K562 (cell line): Measurements from ENCODE around the gene MAP3K4. TPM values are rescaled to one million over a fixed set of nuclear protein-coding genes. Genes with fewer than 3 reads are reported as not detected.

ENCODE experiments used
- ELF1 ChIP-seq: fragments of 200-800 bp; sonication (Bioruptor generic); IDR thresholded peaks from 2 replicates; pipeline ENCODE4 v1.6.1; 2016; ENCODE audit warnings: missing genetic modification characterization, missing compliant biosample characterization
- ESRRA ChIP-seq: fragments of 450-650 bp; IDR thresholded peaks from 2 replicates; pipeline ENCODE4 v1.6.1; 2014; ENCODE audit warnings: low read depth, mild to moderate bottlenecking, moderate library complexity, borderline replicate concordance
- HDAC6 ChIP-seq: IDR thresholded peaks from 2 replicates; pipeline ENCODE4 v1.6.1; 2012; ENCODE audit warnings: low read depth, mild to moderate bottlenecking, control low read depth, inconsistent platforms, low read length, moderate library complexity
- KLF13 ChIP-seq: fragments of 450-650 bp; IDR thresholded peaks from 2 replicates; pipeline ENCODE4 v1.6.1; 2016; ENCODE audit warnings: missing genetic modification characterization, low read depth, mild to moderate bottlenecking, missing compliant biosample characterization, moderate library complexity, borderline replicate concordance
- OTX1 ChIP-seq: fragments of 450-650 bp; formaldehyde crosslinking; IDR thresholded peaks from 2 replicates; pipeline ENCODE4 v1.4.0; 2022; ENCODE audit warnings: mild to moderate bottlenecking
- RCOR1 ChIP-seq, 2 experiments: IDR thresholded peaks; 2 replicates each; pipeline ENCODE4 v1.6.1; 2012; ENCODE audit warnings: low read depth in 2 of 2, low read length in 2 of 2, borderline replicate concordance in 1 of 2, improper control_type of control experiment in 1 of 2
- TCF3 ChIP-seq: sonication (generic); formaldehyde crosslinking; IDR thresholded peaks from 2 replicates; pipeline ENCODE4 v1.4.0; 2020; ENCODE audit warnings: mild to moderate bottlenecking, missing genetic modification reagents
- ZBED1 ChIP-seq: IDR thresholded peaks from 2 replicates; pipeline ENCODE4 v1.6.1; 2014
- ZNF445 ChIP-seq: fragments of 250-450 bp; sonication (Bioruptor Pico); IDR thresholded peaks from 2 replicates; pipeline ENCODE4 v1.4.0; 2020; ENCODE audit warnings: low read depth, mild to moderate bottlenecking, moderate library complexity
- ZNF79 ChIP-seq: fragments of 250-450 bp; sonication (Bioruptor Pico); IDR thresholded peaks from 2 replicates; pipeline ENCODE4 v1.4.0; 2020; ENCODE audit warnings: low read depth, mild to moderate bottlenecking, moderate library complexity
- polyA plus RNA-seq, 8 experiments: library from polyadenylated mRNA; depleted of rRNA in 4 of 8; stranded (reverse) in 5 of 8; unstranded in 3 of 8; fragments of >200 nt; fragmentation: Nextera tagmentation in 2 of 8; fragmentation: Illumina TruSeq in 1 of 8; extraction: Ambion mirVana in 2 of 8; extraction: Trizol in 1 of 8; gene quantifications; 2 replicates each; pipeline versions ENCODE4 v1.2.1 to v1.2.3, GENCODE V29; 2011 to 2014; ENCODE audit warnings: inconsistent platforms in 1 of 8, missing spikeins in 1 of 8
- total RNA-seq, 7 experiments: library from RNA; depleted of rRNA in 6 of 7; stranded (reverse); fragments of >200 nt in 6 of 7; fragmentation: Illumina TruSeq in 2 of 7; extraction: Trizol in 2 of 7; gene quantifications; 2 replicates each; pipeline versions ENCODE4 v1.2.1 to v1.2.3, GENCODE V29; 2011 to 2021; ENCODE audit warnings: low replicate concordance in 1 of 7
- TF ChIP-seq, protein P1 (sequence below), 2 experiments: fragments of 150-350 bp in 1 of 2; IDR thresholded peaks; 2 replicates each; pipeline ENCODE4 v1.6.1; 2012 to 2016; ENCODE audit warnings: low read depth in 2 of 2, low read length in 2 of 2, mild to moderate bottlenecking in 1 of 2, moderate library complexity in 1 of 2
- TF ChIP-seq, protein P2 (sequence below): IDR thresholded peaks from 2 replicates; pipeline ENCODE4 v1.6.1; 2011; ENCODE audit not compliant: insufficient read length; ENCODE audit errors: extremely low read depth

MAP3K4 gene
- total and polyA plus RNA-seq, 9 of the 15 experiments (the other 6 are each of a cell fraction or from before 2014, with no cell fraction given), result 21.0 to 77.2 (median 48.9) TPM

DNA sequence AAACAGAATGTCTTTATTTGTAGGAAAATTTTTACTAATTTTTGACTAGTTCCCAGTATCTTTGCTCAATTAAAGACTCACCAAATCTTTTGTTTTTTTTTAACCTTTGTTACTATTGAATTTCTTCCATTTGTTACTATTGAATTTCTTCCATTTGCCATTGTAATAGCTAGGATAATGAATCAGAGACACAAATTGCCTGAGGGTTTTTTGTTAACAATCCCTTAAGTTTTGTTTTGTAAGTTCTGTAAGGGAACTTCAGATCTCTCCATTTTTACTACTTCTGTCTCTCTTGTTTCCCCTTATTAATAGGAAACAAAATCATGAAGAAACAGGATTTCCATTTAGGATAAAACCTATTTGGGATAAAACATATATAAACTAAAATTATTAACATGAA lies 104.3 kb downstream of the MAP3K4 start (continued):
- TF ChIP-seq, protein P1, sequence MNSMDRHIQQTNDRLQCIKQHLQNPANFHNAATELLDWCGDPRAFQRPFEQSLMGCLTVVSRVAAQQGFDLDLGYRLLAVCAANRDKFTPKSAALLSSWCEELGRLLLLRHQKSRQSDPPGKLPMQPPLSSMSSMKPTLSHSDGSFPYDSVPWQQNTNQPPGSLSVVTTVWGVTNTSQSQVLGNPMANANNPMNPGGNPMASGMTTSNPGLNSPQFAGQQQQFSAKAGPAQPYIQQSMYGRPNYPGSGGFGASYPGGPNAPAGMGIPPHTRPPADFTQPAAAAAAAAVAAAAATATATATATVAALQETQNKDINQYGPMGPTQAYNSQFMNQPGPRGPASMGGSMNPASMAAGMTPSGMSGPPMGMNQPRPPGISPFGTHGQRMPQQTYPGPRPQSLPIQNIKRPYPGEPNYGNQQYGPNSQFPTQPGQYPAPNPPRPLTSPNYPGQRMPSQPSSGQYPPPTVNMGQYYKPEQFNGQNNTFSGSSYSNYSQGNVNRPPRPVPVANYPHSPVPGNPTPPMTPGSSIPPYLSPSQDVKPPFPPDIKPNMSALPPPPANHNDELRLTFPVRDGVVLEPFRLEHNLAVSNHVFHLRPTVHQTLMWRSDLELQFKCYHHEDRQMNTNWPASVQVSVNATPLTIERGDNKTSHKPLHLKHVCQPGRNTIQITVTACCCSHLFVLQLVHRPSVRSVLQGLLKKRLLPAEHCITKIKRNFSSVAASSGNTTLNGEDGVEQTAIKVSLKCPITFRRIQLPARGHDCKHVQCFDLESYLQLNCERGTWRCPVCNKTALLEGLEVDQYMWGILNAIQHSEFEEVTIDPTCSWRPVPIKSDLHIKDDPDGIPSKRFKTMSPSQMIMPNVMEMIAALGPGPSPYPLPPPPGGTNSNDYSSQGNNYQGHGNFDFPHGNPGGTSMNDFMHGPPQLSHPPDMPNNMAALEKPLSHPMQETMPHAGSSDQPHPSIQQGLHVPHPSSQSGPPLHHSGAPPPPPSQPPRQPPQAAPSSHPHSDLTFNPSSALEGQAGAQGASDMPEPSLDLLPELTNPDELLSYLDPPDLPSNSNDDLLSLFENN (IDR thresholded peaks at IDR 0.05; ENCODE audit: low read depth in 2 of 2, low read length in 2 of 2), result no peak
- no peak for TF ChIP-seq ELF1 (tag)
- TF ChIP-seq TCF3 (CRISPR knock-in tag), result no peak
- TF ChIP-seq ZBED1, result no peak
- no peak for TF ChIP-seq KLF13 (tag)
- TF ChIP-seq ESRRA, result no peak
- TF ChIP-seq, protein P2, sequence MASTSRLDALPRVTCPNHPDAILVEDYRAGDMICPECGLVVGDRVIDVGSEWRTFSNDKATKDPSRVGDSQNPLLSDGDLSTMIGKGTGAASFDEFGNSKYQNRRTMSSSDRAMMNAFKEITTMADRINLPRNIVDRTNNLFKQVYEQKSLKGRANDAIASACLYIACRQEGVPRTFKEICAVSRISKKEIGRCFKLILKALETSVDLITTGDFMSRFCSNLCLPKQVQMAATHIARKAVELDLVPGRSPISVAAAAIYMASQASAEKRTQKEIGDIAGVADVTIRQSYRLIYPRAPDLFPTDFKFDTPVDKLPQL, result no peak
- TF ChIP-seq ZNF445 (CRISPR knock-in tag), result no peak
- no peak for TF ChIP-seq HDAC6
- TF ChIP-seq OTX1, result no peak
- no peak for TF ChIP-seq RCOR1 (IDR thresholded peaks at IDR 0.05; ENCODE audit: borderline replicate concordance in 1 of 2, low read depth in 2 of 2, low read length in 2 of 2)
- no peak for TF ChIP-seq ZNF79 (CRISPR knock-in tag)
